ENCODE results near the gene SELENOH. TPM values are rescaled to one million over a fixed set of nuclear protein-coding genes. Genes with fewer than 3 reads are reported as not detected.
"Not testable (repeated sequence)": the region's sequence is repeated elsewhere in the genome, so short reads cannot be mapped to it uniquely, and the experiment has no call there.

SELENOH gene
- 100 to 1,000 TPM; 149 to 175 TPM for total RNA-seq

GRCh38 chr11:57741132-57742086 is at the start of gene SELENOH:
Gene SELENOH, plus strand, starts transcription at chr11:57741491. Its CDS starts 105 bp downstream, at chr11:57741596.
- peak; percentile 92 for ATAC-seq (replicated peaks)
- Mint-ChIP-seq H3K9me3 (no peaks in the 10 kb centered on the region), H3K4me3 (peak within 1 kb of the TSS; percentile 100), H3K4me1 (peaks cover 16% of the 10 kb centered on the region), H3K27me3 (no peaks in the 10 kb centered on the region), H3K27ac (peak within 1 kb of the TSS; percentile 100), H3K36me3 (ENCODE audit: low read depth) (peaks cover 95% of the 10 kb centered on the region)

- Mint-ChIP-seq H3K36me3 (ENCODE audit: low read depth) (peaks cover 99% of the 10 kb centered on the region), H3K9me3 (no peaks in the 10 kb centered on the region), H3K27ac (peak overlapping the region; percentile 44), H3K27me3 (no peaks in the 10 kb centered on the region), H3K4me1 (peaks cover 4% of the 10 kb centered on the region), H3K4me3 (no peak overlapping the region)
- ATAC-seq (replicated peaks): no peak
Observed at GRCh38 chr11:57698843-57699365, 42.4 kb upstream of the SELENOH start.

GRCh38 chr11:57699813-57700212 is 41.5 kb upstream of the SELENOH start:
- no peak for ATAC-seq (replicated peaks)
- Mint-ChIP-seq H3K4me1 (peaks cover 4% of the 10 kb centered on the region), H3K36me3 (ENCODE audit: low read depth) (peaks cover 99% of the 10 kb centered on the region), H3K4me3 (no peak overlapping the region), H3K27me3 (no peaks in the 10 kb centered on the region), H3K9me3 (no peaks in the 10 kb centered on the region), H3K27ac (peak overlapping the region; percentile 34)

GRCh38 chr11:57700425-57700824 is 40.9 kb upstream of the SELENOH start:
- H3K27me3 Mint-ChIP-seq: no peaks in the 10 kb centered on the region
- no peak for ATAC-seq (replicated peaks)
- no peaks in the 10 kb centered on the region for H3K9me3 Mint-ChIP-seq
- no peak overlapping the region for H3K4me3 Mint-ChIP-seq
- no peak overlapping the region for H3K27ac Mint-ChIP-seq
- H3K4me1 Mint-ChIP-seq: peaks cover 4% of the 10 kb centered on the region
- H3K36me3 Mint-ChIP-seq (ENCODE audit: low read depth): peaks cover 97% of the 10 kb centered on the region

- H3K4me3 Mint-ChIP-seq: no peak overlapping the region
- ATAC-seq (replicated peaks): no peak
- H3K27ac Mint-ChIP-seq: no peak overlapping the region
- no peaks in the 10 kb centered on the region for H3K9me3 Mint-ChIP-seq
- H3K4me1 Mint-ChIP-seq: peaks cover under 1% of the 10 kb centered on the region
- H3K27me3 Mint-ChIP-seq: no peaks in the 10 kb centered on the region
- peaks cover 95% of the 10 kb centered on the region for H3K36me3 Mint-ChIP-seq (ENCODE audit: low read depth)
Observed at GRCh38 chr11:57703341-57703740, 38.0 kb upstream of the SELENOH start.

GRCh38 chr11:57704932-57705331 is 36.4 kb upstream of the SELENOH start:
- Mint-ChIP-seq H3K36me3 (ENCODE audit: low read depth) (peaks cover 84% of the 10 kb centered on the region), H3K27ac (peak overlapping the region; percentile 6), H3K27me3 (no peaks in the 10 kb centered on the region), H3K4me1 (peaks cover 7% of the 10 kb centered on the region), H3K4me3 (no peak overlapping the region), H3K9me3 (no peaks in the 10 kb centered on the region)
- ATAC-seq (replicated peaks): no peak

- Mint-ChIP-seq H3K4me1 (peaks cover 12% of the 10 kb centered on the region), H3K36me3 (ENCODE audit: low read depth) (peaks cover 79% of the 10 kb centered on the region)
- ATAC-seq (replicated peaks); H3K27me3 Mint-ChIP-seq; H3K27ac Mint-ChIP-seq; H3K4me3 Mint-ChIP-seq; H3K9me3 Mint-ChIP-seq: not testable (repeated sequence)
Observed at GRCh38 chr11:57705432-57705831, 35.9 kb upstream of the SELENOH start.

- H3K4me1 Mint-ChIP-seq: peaks cover 27% of the 10 kb centered on the region
- no peak for ATAC-seq (replicated peaks)
- peak overlapping the region; percentile 97 for H3K4me3 Mint-ChIP-seq
- peak overlapping the region; percentile 51 for H3K27ac Mint-ChIP-seq
- no peaks in the 10 kb centered on the region for H3K27me3 Mint-ChIP-seq
- no peaks in the 10 kb centered on the region for H3K9me3 Mint-ChIP-seq
- peaks cover 55% of the 10 kb centered on the region for H3K36me3 Mint-ChIP-seq (ENCODE audit: low read depth)
Observed at GRCh38 chr11:57709802-57710367, 31.4 kb upstream of the SELENOH start.

- peaks cover 27% of the 10 kb centered on the region for H3K4me1 Mint-ChIP-seq
- H3K27ac Mint-ChIP-seq: peak within 1 kb of the TSS; percentile 94
- H3K27me3 Mint-ChIP-seq: no peaks in the 10 kb centered on the region
- H3K9me3 Mint-ChIP-seq: no peaks in the 10 kb centered on the region
- peak; percentile 51 for ATAC-seq (replicated peaks)
- peak within 1 kb of the TSS; percentile 97 for H3K4me3 Mint-ChIP-seq
- H3K36me3 Mint-ChIP-seq (ENCODE audit: low read depth): peaks cover 39% of the 10 kb centered on the region
Observed at GRCh38 chr11:57711414-57712255, 29.7 kb upstream of the SELENOH start, which contains the start of gene MED19. Gene MED19, minus strand, starts transcription at chr11:57712215. Its CDS starts 36 bp downstream, at chr11:57712179.

GRCh38 chr11:57712256-57713150 is 28.8 kb upstream of the SELENOH start, which contains the start of gene TMX2:
Gene TMX2, plus strand, starts transcription at chr11:57712593. Its CDS starts 26 bp downstream, at chr11:57712619.
- Mint-ChIP-seq H3K27ac (peak within 1 kb of the TSS; percentile 94), H3K4me3 (peak within 1 kb of the TSS; percentile 97), H3K36me3 (ENCODE audit: low read depth) (peaks cover 32% of the 10 kb centered on the region), H3K9me3 (no peaks in the 10 kb centered on the region), H3K4me1 (peaks cover 27% of the 10 kb centered on the region), H3K27me3 (no peaks in the 10 kb centered on the region)
- ATAC-seq (replicated peaks): peak; percentile 95

- H3K27me3 Mint-ChIP-seq: no peaks in the 10 kb centered on the region
- H3K9me3 Mint-ChIP-seq: no peaks in the 10 kb centered on the region
- peak overlapping the region; percentile 97 for H3K4me3 Mint-ChIP-seq
- H3K36me3 Mint-ChIP-seq (ENCODE audit: low read depth): peaks cover 29% of the 10 kb centered on the region
- ATAC-seq (replicated peaks): no peak
- peaks cover 21% of the 10 kb centered on the region for H3K4me1 Mint-ChIP-seq
- peak overlapping the region; percentile 94 for H3K27ac Mint-ChIP-seq
Observed at GRCh38 chr11:57713835-57714234, 27.5 kb upstream of the SELENOH start.

- not testable (repeated sequence) for ATAC-seq (replicated peaks); H3K4me3 Mint-ChIP-seq; H3K27me3 Mint-ChIP-seq; H3K9me3 Mint-ChIP-seq; H3K27ac Mint-ChIP-seq
- Mint-ChIP-seq H3K4me1 (peaks cover 13% of the 10 kb centered on the region), H3K36me3 (ENCODE audit: low read depth) (peaks cover 55% of the 10 kb centered on the region)
Observed at GRCh38 chr11:57716726-57717125, 24.6 kb upstream of the SELENOH start.

GRCh38 chr11:57727185-57727584 is 14.1 kb upstream of the SELENOH start:
- Mint-ChIP-seq H3K4me3 (no peak overlapping the region), H3K27me3 (no peaks in the 10 kb centered on the region), H3K27ac (no peak overlapping the region), H3K36me3 (ENCODE audit: low read depth) (peaks cover 26% of the 10 kb centered on the region), H3K9me3 (no peaks in the 10 kb centered on the region), H3K4me1 (no peaks in the 10 kb centered on the region)
- ATAC-seq (replicated peaks): no peak

Data from activated T-helper 17 cell treated with anti-CD3 and anti-CD28 coated beads, Interleukin-2, amount 50 U/mL, for 72 hours (primary cell).